H1 (cell line): Measurements from ENCODE around the gene ABCG5. TPM values are rescaled to one million over a fixed set of nuclear protein-coding genes. Genes with fewer than 3 reads are reported as not detected.
A peak's percentile ranks its signal among the peaks of the same experiment; 100 is the strongest.

Experiments
- CTCF ChIA-PET: fragments of 300-600 bp; sonication (Branson Sonifier 250); formaldehyde crosslinking; loops from one replicate; lab custom pipeline; 2021; ENCODE audit not compliant: partially characterized antibody; lab: Charles Lee
- POLR2A ChIA-PET: fragments of 300-600 bp; sonication (Branson Sonifier 250); formaldehyde crosslinking; loops from one replicate; lab custom pipeline; 2021; ENCODE audit warnings: inconsistent platforms; ENCODE audit not compliant: partially characterized antibody; lab: Charles Lee
- DNase-seq, 2 experiments: peaks; one replicate each; pipeline versions ENCODE4 v3.0.0 to v3.0.0-alpha.2; 2010 to 2022; ENCODE audit warnings: low spot score in 2 of 2, low read depth in 1 of 2, mixed read lengths in 1 of 2
- FAIRE-seq: peaks from 2 replicates; lab custom pipeline; 2011; peaks lifted over from hg19 to GRCh38; lab: Jason Lieb, UNC
- H2AFZ ChIP-seq: 2 replicates; pipeline ENCODE4 v1.8.1; 2012; ENCODE audit warnings: low read length, inconsistent platforms
- H2AK5ac ChIP-seq: 2 replicates; pipeline ENCODE4 v1.6.1; 2013; ENCODE audit warnings: low read depth, low read length
- H2BK120ac ChIP-seq: replicated peaks from 2 replicates; pipeline ENCODE3; 2013; ENCODE audit warnings: low read depth, low read length, inconsistent platforms
- H2BK12ac ChIP-seq: 2 replicates; pipeline ENCODE4 v1.6.1; 2013; ENCODE audit warnings: low read depth, low read length
- H2BK15ac ChIP-seq: 2 replicates; pipeline ENCODE4 v1.6.1; 2013; ENCODE audit warnings: low read length
- H2BK20ac ChIP-seq: 2 replicates; pipeline ENCODE4 v1.6.1; 2013; ENCODE audit warnings: low read length
- H2BK5ac ChIP-seq: 2 replicates; pipeline ENCODE4 v1.6.1; 2013; ENCODE audit warnings: low read depth, low read length
- H3K14ac ChIP-seq: 2 replicates; pipeline ENCODE4 v1.6.1; 2013; ENCODE audit warnings: inconsistent platforms; ENCODE audit not compliant: insufficient read length
- H3K18ac ChIP-seq: 2 replicates; pipeline ENCODE4 v1.6.1; 2013; ENCODE audit warnings: low read length; ENCODE audit errors: extremely low read depth
- H3K23ac ChIP-seq: 2 replicates; pipeline ENCODE4 v1.6.1; 2013; ENCODE audit warnings: inconsistent platforms; ENCODE audit not compliant: insufficient read length
- H3K23me2 ChIP-seq: 2 replicates; pipeline ENCODE4 v1.6.1; 2013; ENCODE audit warnings: low read depth, low read length
- H3K27ac ChIP-seq: 2 replicates; pipeline ENCODE4 v1.6.1; 2011; ENCODE audit warnings: low read depth, low read length, inconsistent platforms
- H3K27me3 ChIP-seq, 4 experiments: replicated peaks in 1 of 4; 1 replicate in 1 of 4; 2 replicates in 3 of 4; pipeline versions ENCODE4 v1.6.1 to v1.8.1; 2011 to 2013; ENCODE audit warnings: low read length in 3 of 4, mild to moderate bottlenecking in 3 of 4, inconsistent platforms in 2 of 4, mixed read lengths in 2 of 4, moderate library complexity in 1 of 4; ENCODE audit not compliant: control insufficient read depth in 3 of 4, insufficient read depth in 3 of 4; ENCODE audit errors: extremely low read depth in 1 of 4
- H3K36me3 ChIP-seq, 4 experiments: 2 replicates each; pipeline versions ENCODE4 v1.6.1 to v1.8.1; 2011 to 2013; ENCODE audit warnings: mild to moderate bottlenecking in 4 of 4, low read length in 3 of 4, moderate library complexity in 2 of 4, control low read depth in 1 of 4, inconsistent platforms in 1 of 4; ENCODE audit not compliant: insufficient read depth in 4 of 4, control insufficient read depth in 2 of 4
- H3K4ac ChIP-seq: replicated peaks from 2 replicates; pipeline ENCODE3; 2013; ENCODE audit warnings: low read length, low read depth, mixed read lengths, inconsistent platforms; ENCODE audit not compliant: insufficient read length
- H3K4me1 ChIP-seq, 4 experiments: replicated peaks in 1 of 4; 1 replicate in 1 of 4; 2 replicates in 3 of 4; pipeline versions ENCODE4 v1.6.1 to v1.8.1; 2011 to 2013; ENCODE audit warnings: low read length in 3 of 4, inconsistent platforms in 2 of 4, mixed read lengths in 1 of 4; ENCODE audit not compliant: insufficient read depth in 4 of 4, control insufficient read depth in 3 of 4
- H3K4me2 ChIP-seq, 2 experiments: 2 replicates each; pipeline versions ENCODE4 v1.6.1 to v1.8.1; 2011 to 2013; ENCODE audit warnings: low read depth in 2 of 2, low read length in 2 of 2, control low read depth in 1 of 2, inconsistent platforms in 1 of 2, mild to moderate bottlenecking in 1 of 2; ENCODE audit not compliant: insufficient read depth in 1 of 2
- H3K4me3 ChIP-seq, 4 experiments: fragments of 200-600, 300-600 bp in 1 of 4; sonication (generic), shearing (Covaris generic), sonication (Bioruptor Twin) in 1 of 4; 2 replicates each; pipeline versions ENCODE4 v1.5.1 to v1.8.1; 2011 to 2016; ENCODE audit warnings: low read length in 4 of 4, low read depth in 3 of 4, control low read depth in 2 of 4, inconsistent platforms in 2 of 4, mild to moderate bottlenecking in 2 of 4, mixed read lengths in 1 of 4, moderate library complexity in 1 of 4; ENCODE audit not compliant: insufficient read depth in 2 of 4; ENCODE audit errors: extremely low read depth in 1 of 4
- H3K56ac ChIP-seq: replicated peaks from 2 replicates; pipeline ENCODE3; 2013; ENCODE audit warnings: low read depth, mild to moderate bottlenecking, mixed read lengths, low read length, inconsistent platforms; ENCODE audit not compliant: insufficient read length
- H3K79me1 ChIP-seq: 2 replicates; pipeline ENCODE4 v1.6.1; 2013; ENCODE audit warnings: low read depth, low read length, control low read depth
- H3K79me2 ChIP-seq, 2 experiments: 2 replicates each; pipeline versions ENCODE4 v1.6.1 to v1.8.1; 2012 to 2013; ENCODE audit warnings: low read length in 2 of 2, mild to moderate bottlenecking in 2 of 2, inconsistent platforms in 1 of 2; ENCODE audit not compliant: insufficient read depth in 2 of 2, control insufficient read depth in 1 of 2
- H3K9ac ChIP-seq, 4 experiments: replicated peaks in 1 of 4; 1 replicate in 1 of 4; 2 replicates in 3 of 4; pipeline versions ENCODE4 v1.6.1 to v1.8.1; 2011 to 2013; ENCODE audit warnings: low read depth in 3 of 4, low read length in 3 of 4, control low read depth in 2 of 4, mild to moderate bottlenecking in 2 of 4, moderate library complexity in 2 of 4, inconsistent platforms in 1 of 4; ENCODE audit errors: extremely low read depth in 1 of 4
- H3K9me3 ChIP-seq, 2 experiments: 2 replicates each; pipeline versions ENCODE4 v1.6.1 to v1.8.1; 2012 to 2013; ENCODE audit warnings: mild to moderate bottlenecking in 2 of 2, moderate library complexity in 2 of 2, control low read depth in 1 of 2, inconsistent platforms in 1 of 2, low read depth in 1 of 2, low read length in 1 of 2, mixed read lengths in 1 of 2; ENCODE audit not compliant: insufficient read depth in 2 of 2
- H4K20me1 ChIP-seq, 2 experiments: replicated peaks in 1 of 2; 2 replicates each; pipeline versions ENCODE3 to v1.8.1; 2011 to 2013; ENCODE audit warnings: inconsistent platforms in 2 of 2, low read length in 2 of 2, mild to moderate bottlenecking in 1 of 2; ENCODE audit not compliant: insufficient read depth in 2 of 2, control insufficient read depth in 1 of 2
- H4K5ac ChIP-seq: 2 replicates; pipeline ENCODE4 v1.6.1; 2013; ENCODE audit warnings: low read length, low read depth, mixed read lengths, inconsistent platforms; ENCODE audit not compliant: insufficient read length
- H4K8ac ChIP-seq: 2 replicates; pipeline ENCODE4 v1.8.0; 2013; ENCODE audit warnings: mild to moderate bottlenecking, moderate library complexity, low read length, inconsistent platforms; ENCODE audit not compliant: insufficient read depth; ENCODE audit errors: extremely low read depth
- H4K91ac ChIP-seq: replicated peaks from 2 replicates; pipeline ENCODE3; 2013; ENCODE audit warnings: low read length, mixed read lengths, inconsistent platforms; ENCODE audit not compliant: insufficient read length
- POLR2A ChIP-seq, 2 experiments: IDR thresholded peaks; 1 replicate in 1 of 2; 2 replicates in 1 of 2; pipeline ENCODE4 v1.6.1; 2011; ENCODE audit warnings: low read depth in 2 of 2, low read length in 2 of 2, mild to moderate bottlenecking in 2 of 2; ENCODE audit errors: control extremely low read depth in 1 of 2
- POLR2AphosphoS5 ChIP-seq: IDR thresholded peaks from 2 replicates; pipeline ENCODE4 v1.6.1; 2011; ENCODE audit warnings: low read depth, low read length
- SRF ChIP-seq: IDR thresholded peaks from 2 replicates; pipeline ENCODE4 v1.6.1; 2011; ENCODE audit warnings: mild to moderate bottlenecking, low read depth, low read length, moderate library complexity
- TAF1 ChIP-seq: IDR thresholded peaks from 2 replicates; pipeline ENCODE4 v1.6.1; 2011; ENCODE audit warnings: mild to moderate bottlenecking, low read depth, low read length
- TBP ChIP-seq: IDR thresholded peaks from 2 replicates; pipeline ENCODE4 v1.6.1; 2011; ENCODE audit warnings: low read depth, low read length, improper control_type of control experiment
- WGBS, 2 experiments: shearing (Covaris generic) in 1 of 2; methylation state at CpG; one replicate each; pipeline versions ENCODE4 v1.1.6 to v1.1.7; 2013 to 2015; ENCODE audit warnings: low lambda C conversion rate in 2 of 2, mixed read lengths in 2 of 2, inconsistent platforms in 1 of 2, low coverage in 1 of 2, missing lambda C conversion rate in 1 of 2; ENCODE audit not compliant: insufficient replicate concordance in 2 of 2, insufficient coverage in 1 of 2, insufficient read length in 1 of 2; ENCODE audit errors: extremely low coverage in 1 of 2, missing lambda C conversion rate in 1 of 2; 5-methylcytosine and 5-hydroxymethylcytosine counted together
- polyA plus RNA-seq, 7 experiments: library from polyadenylated mRNA; depleted of rRNA in 3 of 7; stranded (reverse) in 5 of 7; unstranded in 2 of 7; fragments of >200 nt in 5 of 7; fragments of 200-250 nt in 2 of 7; gene quantifications; 1 replicate in 5 of 7; 2 replicates in 1 of 7; 4 replicates in 1 of 7; pipeline versions ENCODE4 v1.2.1 to v1.2.3, GENCODE V29; 2011 to 2013; ENCODE audit warnings: missing spikeins in 2 of 7, mixed read lengths in 2 of 7
- total RNA-seq: library from RNA; stranded (reverse); fragmentation: NEBNext Ultra II Directional; extraction: Animal tissue kit (Norgen Biotek cat#: 25700); gene quantifications from 2 replicates; pipeline ENCODE4 v1.2.1, GENCODE V29; 2021

Gene ABCG5
- total and polyA plus RNA-seq, 2 of the 8 experiments (the other 6 are each of a cell fraction or from before 2014, with no cell fraction given) = not detected

- 93% methylated on average over 7 of the region's 7 CpGs; no CpG with 5 or more reads in 1 of the 2 experiments for WGBS, 2 experiments
- peaks cover 9 to 38% (median 25%) of the 10 kb centered on the region in 4 experiments for H3K36me3 ChIP-seq
Measured at GRCh38 chr2:43885132-43885632, 46.5 kb upstream of the ABCG5 start.

More at GRCh38 chr2:43885132-43885632, 46.5 kb upstream of the ABCG5 start:
- Histone ChIP-seq H3K9ac (no peak overlapping the region), H3K23ac (no peak overlapping the region), H3K23me2 (no peaks in the 10 kb centered on the region), H2BK20ac (no peak overlapping the region), H3K27ac (no peak overlapping the region), H3K79me2 (no peaks in the 10 kb centered on the region), H3K56ac (no peak overlapping the region), H4K20me1 (peaks cover 0 to 2% of the 10 kb centered on the region in 2 experiments), H4K8ac (no peak overlapping the region), H4K5ac (no peak overlapping the region), H3K14ac (no peak overlapping the region), H3K4me2 (no peak overlapping the region), H3K4me1 (no peaks in the 10 kb centered on the region), H2AK5ac (no peak overlapping the region), H3K27me3 (no peaks in the 10 kb centered on the region), H2BK12ac (no peak overlapping the region), H3K18ac (no peak overlapping the region), H2BK15ac (no peak overlapping the region), H3K4ac (no peak overlapping the region), H3K4me3 (no peak overlapping the region), H4K91ac (no peak overlapping the region), H3K9me3 (no peaks in the 10 kb centered on the region), H2BK5ac (no peak overlapping the region), H3K79me1 (no peaks in the 10 kb centered on the region), H2AFZ (no peak overlapping the region), H2BK120ac (no peak overlapping the region)
- ChIA-PET CTCF (interaction anchor here (1.1 to 2.9 kb wide), 2 partner anchors 7 to 275 kb away, joined by 4 to 8 read pairs; no protein-coding TSS in a partner anchor), POLR2A (no interaction called here)
- FAIRE-seq (no peak), DNase-seq (no peak)
- TF ChIP-seq TAF1 (no peak), TBP (no peak), SRF (no peak), POLR2A (IDR thresholded peaks at IDR 0.05; ENCODE audit: control extremely low read depth in 1 of 2, low read depth in 2 of 2, low read length in 2 of 2) (0 out of 3 replicates have a peak, but pooled peaks of 1 of the 2 experiments have one; percentile 27), POLR2AphosphoS5 (peak; percentile 63; the same call in 1 of the 2 replicates)
